HG02973 (cell line): ENCODE measurements around the gene BAHCC1.
"Not testable (repeated sequence)": the region's sequence is repeated elsewhere in the genome, so short reads cannot be mapped to it uniquely, and the experiment has no call there.

Experiments used
- ATAC-seq: cut with Tn5 transposase; IDR thresholded peaks from one replicate; pipeline ENCODE4 v1.9.1; 2021; ENCODE audit warnings: moderate library complexity; ENCODE audit not compliant: unreplicated experiment

Gene BAHCC1

GRCh38 chr17:81425716-81426392 is 30.6 kb downstream of the BAHCC1 start:
- not testable (repeated sequence) for ATAC-seq

- ATAC-seq: no peak
These were observed 31.3 kb downstream of the BAHCC1 start for GRCh38 chr17:81426393-81427172.

GRCh38 chr17:81427173-81428120 is 32.2 kb downstream of the BAHCC1 start:
- no peak for ATAC-seq

- no peak for ATAC-seq
These were observed 32.9 kb downstream of the BAHCC1 start for GRCh38 chr17:81428121-81428515.

GRCh38 chr17:81428516-81428915 is 33.3 kb downstream of the BAHCC1 start:
- ATAC-seq: no peak

- no peak for ATAC-seq
These were observed 33.9 kb downstream of the BAHCC1 start for GRCh38 chr17:81428948-81429774.

- no peak for ATAC-seq
These were observed 34.7 kb downstream of the BAHCC1 start for GRCh38 chr17:81429821-81430551.

- no peak for ATAC-seq
These were observed 36.6 kb downstream of the BAHCC1 start for GRCh38 chr17:81431545-81432482.

GRCh38 chr17:81432941-81433340 is 37.7 kb downstream of the BAHCC1 start:
- no peak for ATAC-seq

- no peak for ATAC-seq
These were observed 38.4 kb downstream of the BAHCC1 start for GRCh38 chr17:81433656-81434055.

GRCh38 chr17:81434072-81434471 is 38.8 kb downstream of the BAHCC1 start:
- no peak for ATAC-seq

- ATAC-seq: no peak
These were observed 39.6 kb downstream of the BAHCC1 start for GRCh38 chr17:81434681-81435417.

- no peak for ATAC-seq
These were observed 40.5 kb downstream of the BAHCC1 start for GRCh38 chr17:81435652-81436293.

GRCh38 chr17:81436294-81436849 is 41.1 kb downstream of the BAHCC1 start:
- ATAC-seq: no peak

- ATAC-seq: no peak
These were observed 42.0 kb downstream of the BAHCC1 start for GRCh38 chr17:81437191-81437651.

GRCh38 chr17:81438007-81438659 is 42.9 kb downstream of the BAHCC1 start:
- ATAC-seq: no peak

GRCh38 chr17:81438688-81439087 is 43.4 kb downstream of the BAHCC1 start:
- no peak for ATAC-seq
